Gastroesophageal sphincter (tissue), 4 donors: Measurements from ENCODE around the gene MAFG. TPM values are rescaled to one million over a fixed set of nuclear protein-coding genes. Genes with fewer than 3 reads are reported as not detected.
"Not testable (repeated sequence)": the region's sequence is repeated elsewhere in the genome, so short reads cannot be mapped to it uniquely, and the experiment has no call there.

Experiments used
- ATAC-seq: fragments of 150-250 bp; one replicate; pipeline ENCODE4 v1.9.1; 2016; ENCODE audit warnings: mild to moderate bottlenecking, moderate library complexity
- H3K27ac ChIP-seq, 4 donors: fragments of 200-600 bp; sonication (generic) in 3 of 4; 1 replicate in 3 of 4; 2 replicates in 1 of 4; pipeline ENCODE4 v1.5.1; 2016 to 2019
- H3K27me3 ChIP-seq: fragments of 200-600 bp; sonication (generic); one replicate; pipeline ENCODE4 v1.5.1; 2019
- H3K36me3 ChIP-seq, 2 donors: fragments of 200-600 bp; sonication (generic); one replicate each; pipeline ENCODE4 v1.5.1; 2019; ENCODE audit warnings: control low read depth in 1 of 2
- H3K4me1 ChIP-seq, 3 donors: fragments of 200-600 bp; sonication (generic); 1 replicate in 2 of 3; 2 replicates in 1 of 3; pipeline ENCODE4 v1.5.1; 2016 to 2019; ENCODE audit warnings: control low read depth in 2 of 3
- H3K4me3 ChIP-seq, 2 donors: fragments of 200-600 bp; sonication (generic); one replicate each; pipeline ENCODE4 v1.5.1; 2019; ENCODE audit warnings: mild to moderate bottlenecking in 1 of 2, moderate library complexity in 1 of 2
- H3K9me3 ChIP-seq, 3 donors: fragments of 200-600 bp; sonication (generic); one replicate each; pipeline ENCODE4 v1.5.1; 2017 to 2019; ENCODE audit warnings: control low read depth in 2 of 3
- CTCF ChIP-seq, 4 experiments: fragments of 200-600 bp in 2 of 4; fragments of 450-650 bp in 2 of 4; sonication (generic) in 1 of 4; IDR thresholded peaks; one replicate each; pipeline ENCODE4 v1.5.1; 2017 to 2019; ENCODE audit warnings: antibody characterized with exemption in 4 of 4, mild to moderate bottlenecking in 2 of 4, moderate library complexity in 2 of 4
- EP300 ChIP-seq: sonication (generic); formaldehyde crosslinking; IDR thresholded peaks from one replicate; pipeline ENCODE4 v1.6.1; 2017; ENCODE audit warnings: antibody characterized with exemption, mild to moderate bottlenecking
- POLR2A ChIP-seq, 2 donors: fragments of 450-650 bp; IDR thresholded peaks; one replicate each; pipeline ENCODE4 v1.6.1; 2017; ENCODE audit warnings: antibody characterized with exemption in 2 of 2, mild to moderate bottlenecking in 2 of 2, moderate library complexity in 1 of 2
- POLR2AphosphoS5 ChIP-seq: sonication (generic); formaldehyde crosslinking; IDR thresholded peaks from one replicate; pipeline ENCODE4 v1.6.1; 2017; ENCODE audit warnings: antibody characterized with exemption
- WGBS, 2 donors: methylation state at CpG; one replicate each; pipeline ENCODE4 v1.1.5; 2018; ENCODE audit warnings: low coverage in 1 of 2; 5-methylcytosine and 5-hydroxymethylcytosine counted together
- total RNA-seq, 4 donors: library from RNA; depleted of rRNA; stranded (reverse); fragments of >200 nt; gene quantifications; one replicate each; pipeline ENCODE4 v1.1.0, GENCODE V29; 2016

Gene MAFG
- total RNA-seq, 4 donors from 2014 or later: 18.8 to 39.3 (median 25.3) TPM

GRCh38 chr17:81955756-81956544 is 28.4 kb upstream of the MAFG start:
- Histone ChIP-seq H3K9me3 (no peaks in the 10 kb centered on the region), H3K4me3 (no peak overlapping the region), H3K36me3 (no peaks in the 10 kb centered on the region), H3K27me3 (peaks cover 85% of the 10 kb centered on the region), H3K27ac (no peak overlapping the region), H3K4me1 (peaks cover 0 to 19% (median 9%) of the 10 kb centered on the region in 3 donors)
- WGBS, 2 donors: 40 to 49% methylated on average over 1 to 3 of the region's 13 CpGs
- ATAC-seq: no peak
- TF ChIP-seq POLR2A (IDR thresholded peaks at IDR 0.05): no peak
- no peak for TF ChIP-seq POLR2AphosphoS5

GRCh38 chr17:81955058-81955681 is 27.6 kb upstream of the MAFG start:
- no peak for TF ChIP-seq CTCF (IDR thresholded peaks at IDR 0.05)
- TF ChIP-seq POLR2AphosphoS5: no peak
- no peak for TF ChIP-seq POLR2A (IDR thresholded peaks at IDR 0.05)
- no peak for TF ChIP-seq EP300

DNA sequence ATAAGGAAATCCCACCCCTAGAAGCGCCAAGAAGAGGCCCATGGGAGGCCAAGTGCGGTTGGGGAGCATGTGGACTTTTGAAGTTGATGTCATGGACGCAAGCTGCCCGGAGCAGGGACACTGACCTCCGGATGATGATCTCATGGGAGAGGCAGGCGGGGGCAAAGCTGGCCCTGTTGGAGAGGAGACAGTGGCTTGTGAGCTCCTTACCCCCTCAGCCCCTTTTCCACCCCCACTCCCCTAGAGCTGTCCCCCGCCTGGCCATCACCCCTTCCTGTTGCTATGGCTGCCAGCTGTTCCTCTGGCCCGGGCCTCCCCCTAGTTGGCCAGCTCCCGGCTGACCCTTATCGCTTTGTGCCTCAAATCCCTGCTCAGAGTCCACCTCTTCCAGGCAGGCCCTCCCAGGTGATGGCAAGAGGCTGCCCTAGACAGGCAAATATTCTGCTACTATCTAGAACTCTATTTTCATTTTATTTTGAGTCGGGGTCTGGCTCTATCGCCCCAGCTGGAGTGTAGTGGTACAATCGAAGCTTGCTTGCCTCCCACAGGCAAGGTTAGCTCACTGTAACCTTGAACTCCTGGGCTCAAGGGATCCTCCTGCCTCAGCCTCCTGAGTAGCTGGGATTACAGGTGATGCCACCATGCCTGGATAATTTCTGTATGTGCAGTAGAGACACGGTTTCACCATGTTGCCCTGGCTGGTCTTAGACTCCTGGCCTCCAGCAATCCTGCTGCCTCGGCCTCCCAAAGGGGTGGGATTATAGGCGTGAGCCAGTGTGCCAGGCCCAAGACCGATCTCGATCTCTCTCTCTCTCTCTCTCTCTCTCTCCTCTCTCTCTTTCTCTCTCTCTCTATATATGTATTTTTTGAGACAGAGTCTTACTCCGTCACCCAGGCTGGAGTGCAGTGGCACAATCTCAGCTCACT is 26.9 kb upstream of the MAFG start:
- H3K36me3 ChIP-seq: no peaks in the 10 kb centered on the region
- H3K9me3 ChIP-seq: no peaks in the 10 kb centered on the region
- H3K4me3 ChIP-seq: no peak overlapping the region
- TF ChIP-seq CTCF (IDR thresholded peaks at IDR 0.05) (no peak), EP300 (no peak), POLR2A (IDR thresholded peaks at IDR 0.05) (no peak), POLR2AphosphoS5 (no peak)
- no peak overlapping the region for H3K27ac ChIP-seq
- no peak for ATAC-seq
- 81 to 93% methylated on average over 6 to 18 of the region's 19 CpGs for WGBS, 2 donors
- peaks cover 69% of the 10 kb centered on the region for H3K27me3 ChIP-seq
- peaks cover 0 to 4% (median 0%) of the 10 kb centered on the region in 3 donors for H3K4me1 ChIP-seq

More at GRCh38 chr17:81955058-81955681, 27.6 kb upstream of the MAFG start:
- H3K27ac ChIP-seq: no peak overlapping the region
- no peak overlapping the region for H3K4me3 ChIP-seq
- ATAC-seq: no peak
- peaks cover 77% of the 10 kb centered on the region for H3K27me3 ChIP-seq
- H3K36me3 ChIP-seq: no peaks in the 10 kb centered on the region
- no peaks in the 10 kb centered on the region for H3K9me3 ChIP-seq
- WGBS, 2 donors: 88 to 92% methylated on average over 3 to 8 of the region's 26 CpGs
- H3K4me1 ChIP-seq: peaks cover 0 to 11% (median 4%) of the 10 kb centered on the region in 3 donors

GRCh38 chr17:81953443-81953842 is 25.9 kb upstream of the MAFG start:
- WGBS, 2 donors: 40 to 64% methylated on average over 2 to 5 of the region's 5 CpGs
- not testable (repeated sequence) for H3K4me1 ChIP-seq, H3K36me3 ChIP-seq, H3K4me3 ChIP-seq, ATAC-seq, H3K27ac ChIP-seq, H3K9me3 ChIP-seq
- peaks cover 60% of the 10 kb centered on the region for H3K27me3 ChIP-seq

DNA sequence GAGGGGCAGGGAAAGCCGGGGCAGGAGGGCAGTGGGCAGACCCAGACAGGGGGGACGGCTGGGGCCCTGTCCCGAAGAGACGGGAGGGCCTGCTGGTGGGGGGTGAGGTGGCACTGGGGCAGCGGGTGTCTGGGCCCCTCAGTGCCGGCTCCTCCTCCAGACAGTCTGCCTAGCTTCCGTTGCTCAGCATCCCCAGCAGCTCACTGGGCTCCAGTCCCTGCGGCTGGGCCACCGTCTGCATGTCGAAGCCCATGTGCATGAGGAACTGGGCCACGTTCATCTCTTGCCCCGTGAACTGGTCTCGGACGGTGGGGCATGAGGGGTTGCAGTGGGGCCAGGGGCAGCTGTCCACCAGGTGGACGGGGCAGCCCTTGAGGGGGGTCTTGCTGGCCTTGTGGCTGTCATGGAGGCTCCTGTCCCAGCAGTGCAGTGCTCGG is 25.3 kb upstream of the MAFG start:
- no peak for ATAC-seq
- peaks cover 53% of the 10 kb centered on the region for H3K27me3 ChIP-seq
- no CpG with 5 or more reads among the region's 16 CpGs for WGBS, 2 donors
- H3K4me3 ChIP-seq: no peak overlapping the region
- TF ChIP-seq POLR2AphosphoS5 (no peak), POLR2A (IDR thresholded peaks at IDR 0.05) (no peak), EP300 (no peak), CTCF (IDR thresholded peaks at IDR 0.05) (no peak)
- no peaks in the 10 kb centered on the region for H3K4me1 ChIP-seq
- H3K9me3 ChIP-seq: no peaks in the 10 kb centered on the region
- no peak overlapping the region for H3K27ac ChIP-seq
- H3K36me3 ChIP-seq: no peaks in the 10 kb centered on the region
